ENCODE results near the gene BEND7.

Gene BEND7, protein sequence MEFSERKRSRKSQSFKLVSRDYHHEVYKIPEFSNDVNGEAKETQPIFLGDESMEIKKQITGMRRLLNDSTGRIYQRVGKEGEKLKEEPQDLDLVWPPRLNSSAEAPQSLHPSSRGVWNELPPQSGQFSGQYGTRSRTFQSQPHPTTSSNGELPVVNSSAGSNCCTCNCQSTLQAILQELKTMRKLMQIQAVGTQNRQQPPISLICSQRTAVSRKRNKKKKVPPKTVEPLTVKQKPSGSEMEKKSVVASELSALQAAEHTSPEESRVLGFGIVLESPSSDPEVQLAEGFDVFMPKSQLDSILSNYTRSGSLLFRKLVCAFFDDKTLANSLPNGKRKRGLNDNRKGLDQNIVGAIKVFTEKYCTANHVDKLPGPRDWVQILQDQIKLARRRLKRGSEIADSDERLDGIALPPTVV

DNA sequence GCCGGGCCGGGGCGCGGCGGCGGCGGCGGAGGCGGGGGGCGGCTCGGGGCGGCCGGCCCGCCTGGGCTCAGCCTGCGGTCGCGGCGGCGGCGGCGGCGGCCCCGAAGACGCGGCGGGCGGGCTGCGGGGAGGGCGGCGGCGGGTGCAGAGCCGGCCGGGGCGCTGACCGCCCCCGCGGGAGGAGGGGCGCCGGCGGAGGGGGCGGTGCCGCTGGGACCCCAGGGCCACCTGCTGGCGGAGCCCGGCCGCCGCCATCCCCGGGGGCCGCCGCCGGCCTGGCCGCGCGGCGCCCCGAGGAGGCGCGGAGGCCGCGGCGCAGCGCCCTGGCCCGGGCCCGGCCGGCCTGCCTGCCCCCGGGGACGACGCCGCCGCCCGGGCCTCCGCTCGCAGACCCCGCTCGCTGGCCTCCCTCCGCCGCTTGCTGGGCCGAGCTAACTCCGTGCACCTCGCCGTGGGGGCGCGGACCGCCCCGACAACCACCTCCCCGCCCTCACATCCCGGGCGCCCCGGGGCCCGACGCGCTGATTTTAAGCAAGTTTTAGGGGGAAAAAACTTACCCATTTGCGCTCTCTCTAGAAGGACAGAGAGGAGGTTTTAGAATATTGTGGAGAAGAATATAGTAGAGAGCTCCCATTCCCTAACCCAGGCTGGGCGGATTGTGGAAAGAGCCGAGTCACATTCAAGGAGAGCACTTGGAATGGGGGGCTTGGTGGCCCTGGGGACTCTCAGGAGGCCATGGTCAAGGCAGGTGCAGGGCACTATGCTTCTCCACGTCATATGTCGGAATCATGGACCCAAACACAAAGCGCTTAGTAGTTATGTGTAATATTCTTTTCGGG lies at the start of gene BEND7:
Gene BEND7 (minus strand): TSS at position 140 of the 839 bp plus-strand sequence. CDS start 481 bp downstream, outside the sequence.
- TF ChIP-seq, protein P1, sequence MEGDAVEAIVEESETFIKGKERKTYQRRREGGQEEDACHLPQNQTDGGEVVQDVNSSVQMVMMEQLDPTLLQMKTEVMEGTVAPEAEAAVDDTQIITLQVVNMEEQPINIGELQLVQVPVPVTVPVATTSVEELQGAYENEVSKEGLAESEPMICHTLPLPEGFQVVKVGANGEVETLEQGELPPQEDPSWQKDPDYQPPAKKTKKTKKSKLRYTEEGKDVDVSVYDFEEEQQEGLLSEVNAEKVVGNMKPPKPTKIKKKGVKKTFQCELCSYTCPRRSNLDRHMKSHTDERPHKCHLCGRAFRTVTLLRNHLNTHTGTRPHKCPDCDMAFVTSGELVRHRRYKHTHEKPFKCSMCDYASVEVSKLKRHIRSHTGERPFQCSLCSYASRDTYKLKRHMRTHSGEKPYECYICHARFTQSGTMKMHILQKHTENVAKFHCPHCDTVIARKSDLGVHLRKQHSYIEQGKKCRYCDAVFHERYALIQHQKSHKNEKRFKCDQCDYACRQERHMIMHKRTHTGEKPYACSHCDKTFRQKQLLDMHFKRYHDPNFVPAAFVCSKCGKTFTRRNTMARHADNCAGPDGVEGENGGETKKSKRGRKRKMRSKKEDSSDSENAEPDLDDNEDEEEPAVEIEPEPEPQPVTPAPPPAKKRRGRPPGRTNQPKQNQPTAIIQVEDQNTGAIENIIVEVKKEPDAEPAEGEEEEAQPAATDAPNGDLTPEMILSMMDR (IDR thresholded peaks at IDR 0.05; ENCODE audit: borderline replicate concordance, control extremely low read depth, extremely low read depth, insufficient read depth, missing control alignments) = no peak
- peak; percentile 74 for DNase-seq (ENCODE audit: low spot score)
- in situ Hi-C loops (cut with MboI; ENCODE audit: low sequenced_read_pairs, unreplicated experiment) = no loop called here

DNA sequence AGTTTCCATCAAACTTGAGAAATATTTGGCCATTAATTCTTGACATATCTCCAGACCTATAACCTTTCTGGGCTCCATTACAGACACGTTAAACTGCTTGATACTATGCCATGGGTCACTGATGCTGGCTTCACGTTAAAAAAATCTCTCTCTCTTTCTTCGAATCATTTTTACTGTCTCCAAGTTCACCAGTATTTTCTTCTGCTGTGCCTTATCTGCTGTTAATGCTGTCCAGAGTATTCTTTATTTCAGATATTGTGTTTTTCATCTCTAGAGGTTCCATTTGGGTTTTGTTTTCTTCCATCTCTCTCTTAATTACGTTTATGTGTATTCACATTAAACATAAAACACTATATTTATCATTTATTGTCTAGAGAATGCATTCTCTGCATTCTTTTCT lies 45.1 kb upstream of the BEND7 start:
- in situ Hi-C loops (cut with MboI; ENCODE audit: low sequenced_read_pairs, unreplicated experiment) = no loop called here
- no peak for DNase-seq (ENCODE audit: low spot score)
- TF ChIP-seq, protein P1 (IDR thresholded peaks at IDR 0.05; ENCODE audit: borderline replicate concordance, control extremely low read depth, extremely low read depth, insufficient read depth, missing control alignments) = no peak

GRCh38 chr10:13571541-13571940 lies 42.7 kb upstream of the BEND7 start:
- TF ChIP-seq, protein P1 (IDR thresholded peaks at IDR 0.05; ENCODE audit: borderline replicate concordance, control extremely low read depth, extremely low read depth, insufficient read depth, missing control alignments) = no peak
- in situ Hi-C loops (cut with MboI; ENCODE audit: low sequenced_read_pairs, unreplicated experiment) = no loop called here
- DNase-seq (ENCODE audit: low spot score) = no peak

DNA sequence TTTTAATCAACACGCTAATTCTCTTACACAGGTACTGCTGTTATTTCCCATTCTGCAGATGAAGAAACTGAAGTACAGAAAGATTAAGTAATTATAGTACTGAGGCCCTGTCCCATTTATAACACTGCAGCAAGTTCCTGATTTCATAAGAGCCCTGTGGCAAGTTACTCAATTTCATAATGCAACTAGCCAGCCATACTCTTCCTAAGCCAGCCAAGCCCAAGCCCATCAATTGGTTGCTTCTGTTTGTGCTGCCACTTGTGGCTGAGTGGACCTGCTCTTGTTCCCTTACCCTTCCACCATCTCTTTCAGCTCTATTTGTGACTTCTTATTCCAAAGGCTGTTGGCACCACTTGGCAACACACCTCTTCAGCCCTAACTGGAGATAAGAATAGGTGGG lies 38.2 kb upstream of the BEND7 start:
- TF ChIP-seq, protein P1 (IDR thresholded peaks at IDR 0.05; ENCODE audit: borderline replicate concordance, control extremely low read depth, extremely low read depth, insufficient read depth, missing control alignments) = no peak
- no peak for DNase-seq (ENCODE audit: low spot score)
- in situ Hi-C loops (cut with MboI; ENCODE audit: low sequenced_read_pairs, unreplicated experiment) = no loop called here

GRCh38 chr10:13564576-13564975 lies 35.8 kb upstream of the BEND7 start:
- in situ Hi-C loops (cut with MboI; ENCODE audit: low sequenced_read_pairs, unreplicated experiment) = no loop called here
- DNase-seq (ENCODE audit: low spot score) = no peak
- TF ChIP-seq, protein P1 (IDR thresholded peaks at IDR 0.05; ENCODE audit: borderline replicate concordance, control extremely low read depth, extremely low read depth, insufficient read depth, missing control alignments) = no peak

All from GM13976 (cell line).